ENCODE results near the gene EPN2.

GRCh38 chr17:19365833-19366636 is 128.9 kb downstream of the EPN2 start:
- TF ChIP-seq CTCF (IDR thresholded peaks at IDR 0.05; ENCODE audit: insufficient read depth, low read length, poor library complexity, severe bottlenecking), result no peak
- TF ChIP-seq EZH2phosphoT487 (conservative IDR thresholded peaks at IDR 0.05; ENCODE audit: low read length), result no peak

Data from SU-DHL-6 (cell line).